Pancreas (tissue), 10 donors: ENCODE results near the gene ADGRG3. TPM values are rescaled to one million over a fixed set of nuclear protein-coding genes. Genes with fewer than 3 reads are reported as not detected.

Source experiments
- ATAC-seq, 4 donors: fragments of 200-7000 bp; cut with Tn5 transposase; one replicate each; pipeline versions ENCODE4 v1.8.0 to v1.9.1; 2020; ENCODE audit warnings: mild to moderate bottlenecking in 4 of 4, moderate library complexity in 4 of 4
- DNase-seq, 6 donors: peaks; one replicate each; pipeline ENCODE4 v3.0.0-alpha.2; 2020
- FAIRE-seq: peaks from 2 replicates; lab custom pipeline; 2012; peaks lifted over from hg19 to GRCh38; lab: Jason Lieb, UNC
- H3K27ac ChIP-seq, 4 donors: fragments of 200-600 bp; sonication (generic); 1 replicate in 3 of 4; 2 replicates in 1 of 4; pipeline versions ENCODE4 v1.5.0 to v1.8.0; 2020
- H3K27me3 ChIP-seq, 4 donors: fragments of 200-600 bp; one replicate each; pipeline ENCODE4 v1.8.0; 2021
- H3K36me3 ChIP-seq, 3 donors: fragments of 200-600 bp; sonication (generic) in 1 of 3; one replicate each; pipeline versions ENCODE4 v1.5.0 to v1.8.0; 2020 to 2021
- H3K4me1 ChIP-seq, 3 donors: fragments of 200-600 bp; one replicate each; pipeline ENCODE4 v1.8.0; 2021
- H3K4me3 ChIP-seq, 4 donors: fragments of 200-600 bp; sonication (generic) in 2 of 4; one replicate each; pipeline versions ENCODE4 v1.5.0 to v1.8.0; 2020 to 2021
- H3K9me3 ChIP-seq, 4 donors: fragments of 200-600 bp; one replicate each; pipeline ENCODE4 v1.8.0; 2021
- WGBS, 2 donors: extraction: QIAGEN DNeasy Blood & Tissue Kit; methylation state at CpG; one replicate each; pipeline ENCODE4 v1.1.7; 2013; 5-methylcytosine and 5-hydroxymethylcytosine counted together
- intact Hi-C, 3 donors: fragments of 100-400 bp; cut with DNase I; formaldehyde crosslinking; loops; one replicate each; pipeline versions ENCODE4 v1.11.1 to v1.14.2; 2022
- polyA plus RNA-seq, 2 donors: library from polyadenylated mRNA; stranded (reverse); fragments of 200-250 nt; gene quantifications; one replicate each; pipeline ENCODE4 v1.2.3, GENCODE V29; 2013
- total RNA-seq, 6 donors: library from RNA; stranded (reverse); fragmentation: NEBNext Ultra II Directional in 4 of 6; extraction: Animal tissue kit (Norgen Biotek cat#: 25700) in 4 of 6; gene quantifications; one replicate each; pipeline versions ENCODE4 v1.2.1 to v1.2.4, GENCODE V29; 2021 to 2023
- TF ChIP-seq, protein P1 (sequence below), 4 donors: fragments of 200-600 bp; sonication (generic) in 3 of 4; IDR thresholded peaks; one replicate each; pipeline versions ENCODE4 v1.5.0 to v1.8.0; 2021; ENCODE audit warnings: antibody characterized with exemption in 4 of 4
- donor health status: healthy with polysubstance abuse.
- donor health status: DM: no; HTN: no; CAD: no; lungs with moderate emphysema.
- donor health status: DM: no; HTN: no; CAD: no.
- donor health status: control.
- donor health status: control.
- donor health status: Bipolar disorder and iron deficiency.
- donor health status: DM: yes; HTN: yes; CAD: no.
- donor health status: DM: no; HTN: no; CAD: no.
- donor health status: DM: no; HTN: no; CAD: no.
- donor health status: DM: yes; HTN: yes; CAD: no.

ADGRG3 gene
- total and polyA plus RNA-seq, 8 donors, result 0.14 to 0.84 (median 0.53) TPM

DNA sequence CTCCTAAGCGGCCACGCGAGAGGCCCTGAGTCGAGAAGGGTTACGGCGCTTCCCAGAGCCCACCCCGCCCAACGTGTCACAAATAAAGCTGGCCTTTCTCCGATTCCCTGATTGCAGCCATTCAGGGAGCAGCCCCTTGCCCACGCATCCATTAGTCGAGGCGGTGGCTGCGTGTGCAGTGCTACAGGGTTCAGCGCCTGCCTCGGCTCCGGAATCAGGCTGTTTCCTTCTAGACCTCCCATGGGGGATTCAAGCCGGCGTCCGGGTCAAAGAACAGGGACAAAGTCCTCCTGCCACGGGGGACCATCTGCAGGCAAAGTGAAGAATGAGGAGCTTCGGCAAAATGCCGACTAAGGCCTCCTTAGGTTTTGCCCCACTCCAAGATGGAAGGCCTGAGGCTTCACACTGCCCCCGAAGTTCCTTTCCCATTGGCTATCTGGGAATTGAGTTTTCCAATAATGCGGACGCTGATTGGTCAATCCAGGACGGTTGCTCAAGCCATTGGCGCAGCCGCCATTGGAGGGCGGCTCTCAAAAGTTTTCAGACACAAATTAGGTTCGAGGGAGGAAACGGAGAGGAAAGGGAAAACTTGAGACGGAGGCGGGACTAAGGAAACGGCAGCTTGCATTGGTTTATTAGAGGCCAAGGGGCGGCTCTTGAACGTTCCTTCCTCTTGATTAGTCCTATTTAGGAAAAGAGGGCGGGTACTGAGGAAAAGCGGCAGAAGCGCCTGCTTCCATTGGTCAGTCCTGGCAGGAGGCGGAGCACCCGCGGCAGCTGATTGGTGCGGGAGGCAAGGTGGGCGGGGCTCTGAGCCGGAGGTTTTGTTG, 67.0 kb downstream of the ADGRG3 start:
- intact Hi-C loops, result no loop called here
- peak; percentile 91 to 95 (median 92) for ATAC-seq

GRCh38 chr16:57735755-57736418, 67.8 kb downstream of the ADGRG3 start, which contains the start of gene KATNB1:
Gene KATNB1 (plus strand): TSS chr16:57735770. CDS start chr16:57737244, 1,474 bp downstream.
- WGBS, 2 donors, result 0 to 1% methylated on average over 35 of the region's 35 CpGs
- TF ChIP-seq, protein P1, sequence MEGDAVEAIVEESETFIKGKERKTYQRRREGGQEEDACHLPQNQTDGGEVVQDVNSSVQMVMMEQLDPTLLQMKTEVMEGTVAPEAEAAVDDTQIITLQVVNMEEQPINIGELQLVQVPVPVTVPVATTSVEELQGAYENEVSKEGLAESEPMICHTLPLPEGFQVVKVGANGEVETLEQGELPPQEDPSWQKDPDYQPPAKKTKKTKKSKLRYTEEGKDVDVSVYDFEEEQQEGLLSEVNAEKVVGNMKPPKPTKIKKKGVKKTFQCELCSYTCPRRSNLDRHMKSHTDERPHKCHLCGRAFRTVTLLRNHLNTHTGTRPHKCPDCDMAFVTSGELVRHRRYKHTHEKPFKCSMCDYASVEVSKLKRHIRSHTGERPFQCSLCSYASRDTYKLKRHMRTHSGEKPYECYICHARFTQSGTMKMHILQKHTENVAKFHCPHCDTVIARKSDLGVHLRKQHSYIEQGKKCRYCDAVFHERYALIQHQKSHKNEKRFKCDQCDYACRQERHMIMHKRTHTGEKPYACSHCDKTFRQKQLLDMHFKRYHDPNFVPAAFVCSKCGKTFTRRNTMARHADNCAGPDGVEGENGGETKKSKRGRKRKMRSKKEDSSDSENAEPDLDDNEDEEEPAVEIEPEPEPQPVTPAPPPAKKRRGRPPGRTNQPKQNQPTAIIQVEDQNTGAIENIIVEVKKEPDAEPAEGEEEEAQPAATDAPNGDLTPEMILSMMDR (IDR thresholded peaks at IDR 0.05), result no peak
- no peaks in the 10 kb centered on the region for H3K36me3 ChIP-seq
- H3K27ac ChIP-seq, result peak within 1 kb of the TSS; percentile 61 to 85 (median 75)
- FAIRE-seq (no peak), DNase-seq (peak in 2 of 6 donors; percentile 49 to 55), ATAC-seq (peak; percentile 30 to 49 (median 40))
- peaks cover 0 to 14% (median 2%) of the 10 kb centered on the region in 3 donors for H3K4me1 ChIP-seq
- peak within 1 kb of the TSS; percentile 53 to 98 (median 94) for H3K4me3 ChIP-seq
- no peaks in the 10 kb centered on the region for H3K27me3 ChIP-seq
- no peaks in the 10 kb centered on the region for H3K9me3 ChIP-seq
- intact Hi-C loops, result no loop called here

More for the DNA sequence above, 67.0 kb downstream of the ADGRG3 start:
- H3K4me3 ChIP-seq, result peak overlapping the region; percentile 53 to 98 (median 94)
- DNase-seq, result peak; percentile 95 to 99 (median 98)
- H3K9me3 ChIP-seq, result no peaks in the 10 kb centered on the region
- no peaks in the 10 kb centered on the region for H3K36me3 ChIP-seq
- H3K27me3 ChIP-seq, result no peaks in the 10 kb centered on the region
- peak overlapping the region; percentile 61 to 85 (median 75) for H3K27ac ChIP-seq
- TF ChIP-seq, protein P1 (IDR thresholded peaks at IDR 0.05), result no peak
- H3K4me1 ChIP-seq, result peaks cover 0 to 14% (median 2%) of the 10 kb centered on the region in 3 donors
- WGBS, 2 donors, result 0% methylated on average over 45 of the region's 45 CpGs
- FAIRE-seq, result peak; percentile 99

DNA sequence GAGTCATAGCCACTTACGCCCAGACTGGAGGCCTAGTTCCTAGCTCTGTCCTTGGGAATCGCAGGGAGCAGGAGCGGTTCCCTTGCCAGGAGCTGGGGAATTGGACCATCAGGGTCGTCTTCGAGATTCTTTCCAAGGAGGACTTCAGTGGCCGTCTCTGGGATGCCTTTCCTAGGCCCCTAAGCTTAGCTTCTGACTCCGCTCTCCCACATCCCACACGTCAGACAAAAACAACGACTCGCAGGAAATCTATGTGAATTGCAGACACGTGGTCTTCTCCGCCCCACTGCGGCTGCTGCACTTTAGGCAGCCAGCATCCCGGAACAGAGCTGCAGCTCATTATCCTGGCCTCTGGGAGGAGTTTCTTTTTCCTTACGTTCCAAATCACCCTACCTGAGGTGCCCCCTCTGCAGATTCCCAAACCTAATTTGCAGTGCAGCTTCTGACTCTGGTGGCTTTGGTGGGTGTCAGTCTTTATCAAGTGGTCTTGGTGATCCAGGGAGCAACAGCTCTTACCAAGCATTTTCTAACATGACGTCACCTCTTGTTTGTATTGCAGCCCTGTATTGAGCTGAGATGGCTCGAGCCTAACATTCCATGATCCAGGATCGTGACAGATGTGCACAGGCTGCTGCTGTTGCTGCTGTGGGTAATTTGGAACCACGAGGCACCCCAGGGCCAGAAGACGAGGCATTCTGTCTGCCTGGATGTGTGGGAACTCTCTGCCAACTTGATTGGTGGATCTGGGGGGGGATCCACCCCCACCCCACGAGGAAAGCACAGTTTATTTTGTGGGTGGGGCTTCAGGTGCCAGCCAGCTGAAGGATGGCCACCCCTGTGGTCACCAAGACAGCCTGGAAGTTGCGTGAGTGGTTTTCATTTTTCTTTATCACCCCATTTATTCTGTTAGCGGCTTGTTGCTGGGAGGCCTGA, 68.6 kb downstream of the ADGRG3 start:
- peak in 5 of 6 donors; percentile 29 to 57 (median 35) for DNase-seq

GRCh38 chr16:57738844-57739243, 70.7 kb downstream of the ADGRG3 start:
- WGBS, 2 donors, result 92 to 95% methylated on average over 7 of the region's 7 CpGs
- H3K4me1 ChIP-seq, result peaks cover 0 to 14% (median 2%) of the 10 kb centered on the region in 3 donors
- no peak for DNase-seq
- H3K36me3 ChIP-seq, result peaks cover 0 to 3% (median 0%) of the 10 kb centered on the region in 3 donors
- no peaks in the 10 kb centered on the region for H3K27me3 ChIP-seq
- no peak for FAIRE-seq
- no peaks in the 10 kb centered on the region for H3K9me3 ChIP-seq
- TF ChIP-seq, protein P1 (IDR thresholded peaks at IDR 0.05), result no peak
- H3K27ac ChIP-seq, result no peak overlapping the region
- H3K4me3 ChIP-seq, result no peak overlapping the region
- no peak for ATAC-seq
- intact Hi-C loops, result no loop called here

More for the DNA sequence above, 68.6 kb downstream of the ADGRG3 start:
- Histone ChIP-seq H3K4me1 (peaks cover 0 to 14% (median 2%) of the 10 kb centered on the region in 3 donors), H3K36me3 (no peaks in the 10 kb centered on the region), H3K27me3 (no peaks in the 10 kb centered on the region), H3K9me3 (no peaks in the 10 kb centered on the region), H3K27ac (peak overlapping the region; percentile 36 to 72 (median 59)), H3K4me3 (peak overlapping the region in 3 of 4 donors; percentile 53 to 98 (median 81))
- WGBS, 2 donors, result 14 to 15% methylated on average over 23 of the region's 23 CpGs
- FAIRE-seq (no peak), ATAC-seq (peak in 3 of 4 donors; percentile 3 to 32 (median 8))
- TF ChIP-seq, protein P1 (IDR thresholded peaks at IDR 0.05), result no peak
- intact Hi-C loops, result no loop called here

Other genes with a start within 250 kb of the ADGRG3 start
- gene CIAPIN1, start 220.9 kb upstream of the ADGRG3 start, total RNA-seq, result 10 to 100 TPM; 14.5 to 20.9 (median 17.2) TPM
- gene CIAPIN1, start 220.9 kb upstream of the ADGRG3 start, polyA plus RNA-seq, result 10 to 100 TPM; 11.6 to 23.8 TPM
- 10 to 100 TPM; 17.7 to 31.2 (median 23.4) TPM for gene COQ9, start 220.8 kb upstream of the ADGRG3 start, total RNA-seq
- 10 to 100 TPM; 48.5 to 51.1 TPM for gene COQ9, start 220.8 kb upstream of the ADGRG3 start, polyA plus RNA-seq
- gene POLR2C, start 205.6 kb upstream of the ADGRG3 start, total RNA-seq, result 10 to 100 TPM; 21.8 to 26.7 (median 25.1) TPM
- gene POLR2C, start 205.6 kb upstream of the ADGRG3 start, polyA plus RNA-seq, result 10 to 100 TPM; 20.4 to 43.9 TPM
- 10 to 100 TPM in 5 of 6 donors, 1 to 10 TPM in 1; 9.2 to 24.4 (median 13.4) TPM for gene DOK4, start 181.8 kb upstream of the ADGRG3 start, total RNA-seq
- 10 to 100 TPM; 16.7 to 26.4 TPM for gene DOK4, start 181.8 kb upstream of the ADGRG3 start, polyA plus RNA-seq
- gene CCDC102A, start 131.7 kb upstream of the ADGRG3 start, total RNA-seq, result 1 to 10 TPM; 2.2 to 5.8 (median 2.9) TPM
- gene CCDC102A, start 131.7 kb upstream of the ADGRG3 start, polyA plus RNA-seq, result 1 to 10 TPM; 2.8 to 3.5 TPM
- gene ADGRG5, start 125.7 kb upstream of the ADGRG3 start, total RNA-seq, result under 1 TPM; 0.09 to 0.66 (median 0.23) TPM
- under 1 TPM; 0.19 to 0.38 TPM for gene ADGRG5, start 125.7 kb upstream of the ADGRG3 start, polyA plus RNA-seq
- gene ADGRG1, start 39.7 kb upstream of the ADGRG3 start, total RNA-seq, result 100 to 1,000 TPM in 1 of 6 donors, 10 to 100 TPM in 5; 51.3 to 102 (median 94.0) TPM
- gene ADGRG1, start 39.7 kb upstream of the ADGRG3 start, polyA plus RNA-seq, result 10 to 100 TPM; 36.4 to 47.6 TPM
- gene DRC7, start 26.5 kb downstream of the ADGRG3 start, total RNA-seq, result 1 to 10 TPM in 1 of 6 donors, under 1 TPM in 5; 0.28 to 2.4 (median 0.61) TPM
- gene DRC7, start 26.5 kb downstream of the ADGRG3 start, polyA plus RNA-seq, result 1 to 10 TPM; 1.5 to 2.0 TPM
- 10 to 100 TPM in 4 of 6 donors, 1 to 10 TPM in 2; 7.8 to 14.5 (median 11.0) TPM for gene KATNB1, start 67.5 kb downstream of the ADGRG3 start, total RNA-seq
- 10 to 100 TPM; 14.1 to 17.0 TPM for gene KATNB1, start 67.5 kb downstream of the ADGRG3 start, polyA plus RNA-seq
- 10 to 100 TPM; 33.8 to 71.0 (median 60.5) TPM for gene KIFC3, start 134.2 kb downstream of the ADGRG3 start, total RNA-seq
- gene KIFC3, start 134.2 kb downstream of the ADGRG3 start, polyA plus RNA-seq, result 100 to 1,000 TPM; 277 to 284 TPM